ENCODE results near the gene PTPRZ1. TPM values are rescaled to one million over a fixed set of nuclear protein-coding genes. Genes with fewer than 3 reads are reported as not detected.
A peak's percentile ranks its signal among the peaks of the same experiment; 100 is the strongest.

PTPRZ1 gene
- total and polyA plus RNA-seq, 2 of the 8 experiments (the other 6 are each of a cell fraction or from before 2014, with no cell fraction given): 112 to 135 TPM

GRCh38 chr7:122092964-122093797 lies 220.2 kb downstream of the PTPRZ1 start (continued):
- TF ChIP-seq HDAC2 (IDR thresholded peaks at IDR 0.05; ENCODE audit: borderline replicate concordance in 1 of 2, low read depth in 2 of 2, low read length in 2 of 2) (no peak), SAP30 (IDR thresholded peaks at IDR 0.05; ENCODE audit: insufficient read depth, insufficient replicate concordance, low read length) (no peak), RBBP5 (IDR thresholded peaks at IDR 0.05; ENCODE audit: borderline replicate concordance, low read depth, low read length) (no peak), SP2 (IDR thresholded peaks at IDR 0.05; ENCODE audit: low read length) (no peak), EGR1 (IDR thresholded peaks at IDR 0.05; ENCODE audit: borderline replicate concordance, low read depth, low read length) (no peak), RAD21 (IDR thresholded peaks at IDR 0.05 in 1 of 2, conservative IDR thresholded peaks at IDR 0.05 in 1 of 2; ENCODE audit: low read depth in 2 of 2, low read length in 2 of 2) (peak; percentile 48 to 52), ZNF274 (IDR thresholded peaks at IDR 0.05; ENCODE audit: borderline replicate concordance, extremely low read depth, low read length) (no peak), CBX8 (IDR thresholded peaks at IDR 0.05; ENCODE audit: borderline replicate concordance, low read depth, low read length) (no peak), JUN (IDR thresholded peaks at IDR 0.05; ENCODE audit: low read depth, low read length) (no peak), RNF2 (IDR thresholded peaks at IDR 0.05; ENCODE audit: borderline replicate concordance, low read depth, low read length, missing control alignments, poor library complexity, severe bottlenecking) (no peak)
- TF ChIP-seq, protein P1, sequence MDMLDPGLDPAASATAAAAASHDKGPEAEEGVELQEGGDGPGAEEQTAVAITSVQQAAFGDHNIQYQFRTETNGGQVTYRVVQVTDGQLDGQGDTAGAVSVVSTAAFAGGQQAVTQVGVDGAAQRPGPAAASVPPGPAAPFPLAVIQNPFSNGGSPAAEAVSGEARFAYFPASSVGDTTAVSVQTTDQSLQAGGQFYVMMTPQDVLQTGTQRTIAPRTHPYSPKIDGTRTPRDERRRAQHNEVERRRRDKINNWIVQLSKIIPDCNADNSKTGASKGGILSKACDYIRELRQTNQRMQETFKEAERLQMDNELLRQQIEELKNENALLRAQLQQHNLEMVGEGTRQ (IDR thresholded peaks at IDR 0.05; ENCODE audit: low read length): no peak

All from H1 (cell line).